ENCODE measurements around the gene IMMP2L. TPM values are rescaled to one million over a fixed set of nuclear protein-coding genes. Genes with fewer than 3 reads are reported as not detected.

IMMP2L gene
- total RNA-seq, 6 experiments from 2014 or later: 14.2 to 25.3 (median 19.7) TPM

DNA sequence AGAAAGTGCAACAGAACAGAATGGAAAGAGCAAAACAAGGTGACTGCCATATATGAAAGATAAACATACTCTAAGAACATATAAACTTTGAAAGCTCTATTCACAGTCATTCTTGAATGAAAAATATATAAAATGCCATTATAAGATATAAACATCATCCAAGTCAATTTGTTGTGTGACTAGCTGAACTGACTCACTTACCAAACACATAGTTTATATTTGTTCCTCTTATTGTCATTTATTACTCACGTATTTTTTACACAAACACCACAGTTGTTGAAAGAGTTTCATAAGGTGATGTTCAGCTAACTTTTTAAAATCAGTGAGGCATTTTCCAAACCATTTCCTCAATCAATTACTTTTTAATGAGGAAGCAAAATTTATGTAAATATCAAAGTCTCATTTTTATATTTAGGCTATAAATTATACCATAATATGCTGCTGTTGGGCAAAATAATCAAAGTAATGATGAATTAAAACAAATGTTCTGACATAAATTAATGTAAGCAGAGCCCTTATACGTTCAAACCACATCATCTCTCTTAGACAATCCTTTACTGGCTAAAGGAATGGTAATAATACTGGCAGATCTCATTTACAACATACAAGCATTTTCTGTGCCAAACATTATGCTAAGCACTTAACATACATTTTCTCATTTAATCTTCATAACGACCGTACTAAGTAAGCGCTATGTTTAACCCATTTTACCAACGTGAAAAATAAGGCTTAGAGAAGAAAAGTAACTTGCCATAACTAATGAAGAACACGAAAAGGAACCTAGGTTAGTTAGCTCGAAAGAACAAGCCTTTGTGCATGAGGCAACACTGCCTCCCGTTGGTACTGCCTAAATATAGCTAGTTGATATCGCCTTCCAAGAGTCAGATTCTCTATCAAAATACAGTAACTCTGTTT is 464.0 kb downstream of the IMMP2L start:
- Histone ChIP-seq H3K27ac (no peak overlapping the region), H3K36me3 (no peaks in the 10 kb centered on the region), H3K4me1 (no peaks in the 10 kb centered on the region), H3K27me3 (no peaks in the 10 kb centered on the region), H3K9me3 (no peaks in the 10 kb centered on the region), H3K4me3 (no peak overlapping the region)
- DNase-seq (peak in 1 of 3 donors; percentile 25), ATAC-seq (peak; percentile 62 to 83 (median 70))
- WGBS (ENCODE audit: insufficient coverage, low coverage, low lambda C conversion rate, missing lambda C conversion rate): 35% methylated on average over 10 of the region's 10 CpGs
- TF ChIP-seq CTCF (IDR thresholded peaks at IDR 0.05) (peak; percentile 45 to 67 (median 60)), POLR2A (IDR thresholded peaks at IDR 0.05) (no peak)
- intact Hi-C loops (cut with DNase I): no loop called here

DNA sequence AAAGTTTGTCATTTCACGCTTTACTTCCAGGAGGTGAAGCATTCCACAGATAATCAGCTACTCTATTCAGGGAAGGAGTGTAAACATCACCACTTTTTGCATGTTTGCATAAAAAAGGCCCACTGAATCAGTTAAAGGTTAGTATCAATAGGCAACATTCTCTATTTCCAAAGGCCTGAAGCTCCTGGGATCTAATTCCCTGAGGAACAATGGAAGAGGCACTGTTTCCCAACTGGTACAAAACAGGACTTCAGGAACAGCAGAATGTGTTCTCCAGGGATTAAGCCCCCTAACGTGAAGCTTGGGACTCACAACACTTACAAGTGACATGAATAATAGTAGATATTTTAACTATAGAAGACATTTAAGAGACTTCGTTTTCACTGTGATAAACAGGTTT is 465.3 kb downstream of the IMMP2L start:
- TF ChIP-seq POLR2A (IDR thresholded peaks at IDR 0.05) (no peak), CTCF (IDR thresholded peaks at IDR 0.05) (no peak)
- Histone ChIP-seq H3K9me3 (no peaks in the 10 kb centered on the region), H3K27ac (no peak overlapping the region), H3K27me3 (no peaks in the 10 kb centered on the region), H3K4me3 (no peak overlapping the region), H3K4me1 (no peaks in the 10 kb centered on the region), H3K36me3 (no peaks in the 10 kb centered on the region)
- no peak for DNase-seq
- intact Hi-C loops (cut with DNase I): no loop called here
- 80% methylated on average over 3 of the region's 3 CpGs for WGBS (ENCODE audit: insufficient coverage, low coverage, low lambda C conversion rate, missing lambda C conversion rate)
- ATAC-seq: no peak

GRCh38 chr7:111094419-111094818 is 467.9 kb downstream of the IMMP2L start:
- no peak for DNase-seq
- Histone ChIP-seq H3K4me3 (no peak overlapping the region), H3K36me3 (no peaks in the 10 kb centered on the region), H3K9me3 (no peaks in the 10 kb centered on the region), H3K27me3 (no peaks in the 10 kb centered on the region), H3K4me1 (no peaks in the 10 kb centered on the region), H3K27ac (no peak overlapping the region)
- intact Hi-C loops (cut with DNase I): no loop called here
- 58% methylated on average over 1 of the region's 1 CpG for WGBS (ENCODE audit: insufficient coverage, low coverage, low lambda C conversion rate, missing lambda C conversion rate)
- ATAC-seq: no peak
- no peak for TF ChIP-seq CTCF (IDR thresholded peaks at IDR 0.05)
- TF ChIP-seq POLR2A (IDR thresholded peaks at IDR 0.05): no peak

- H3K36me3 ChIP-seq: no peaks in the 10 kb centered on the region
- DNase-seq (no peak), ATAC-seq (no peak)
- H3K27me3 ChIP-seq: no peaks in the 10 kb centered on the region
- no peaks in the 10 kb centered on the region for H3K4me1 ChIP-seq
- intact Hi-C loops (cut with DNase I): no loop called here
- WGBS (ENCODE audit: insufficient coverage, low coverage, low lambda C conversion rate, missing lambda C conversion rate): 89% methylated on average over 4 of the region's 4 CpGs
- TF ChIP-seq POLR2A (IDR thresholded peaks at IDR 0.05): no peak
- no peak for TF ChIP-seq CTCF (IDR thresholded peaks at IDR 0.05)
- H3K27ac ChIP-seq: no peak overlapping the region
- H3K4me3 ChIP-seq: no peak overlapping the region
- H3K9me3 ChIP-seq: no peaks in the 10 kb centered on the region
Measured at GRCh38 chr7:111093496-111093895, 468.8 kb downstream of the IMMP2L start.

Measured in right lobe of liver (tissue), 6 donors.